K562 (cell line): ENCODE data around the gene FEV. TPM values are rescaled to one million over a fixed set of nuclear protein-coding genes. Genes with fewer than 3 reads are reported as not detected.

Source experiments
- ATAC-seq: fragments of 200-7000 bp; cut with Tn5 transposase; 3 replicates; pipeline ENCODE4 v1.9.1; 2020; ENCODE audit warnings: moderate library complexity
- BruUV-seq: library from RNA; stranded (reverse); fragments of 400-500 nt; replicated peaks from 2 replicates; lab custom pipeline; 2021; lab: Mats Ljungman, UMichigan
- CTCF ChIA-PET: fragments of 300-600 bp; formaldehyde crosslinking; extraction: SDS; loops from one replicate; lab custom pipeline; 2021; ENCODE audit warnings: low intra/inter-chr PET ratio; lab: Yijun Ruan, JAX
- POLR2A ChIA-PET: fragments of 300-600, 350-650 bp; sonication (Branson Sonifier 250); formaldehyde crosslinking; extraction: SDS; loops from one replicate; lab custom pipeline; 2021; ENCODE audit warnings: antibody characterized with exemption, inconsistent platforms; lab: Yijun Ruan, JAX
- DNase-seq, 4 experiments: peaks; one replicate each; pipeline versions ENCODE4 v3.0.0 to v3.0.0-alpha.2; 2011 to 2018; ENCODE audit warnings: low spot score in 3 of 4, mixed read lengths in 3 of 4; ENCODE audit errors: extremely low read depth in 1 of 4
- FAIRE-seq: peaks from 2 replicates; lab custom pipeline; 2011; peaks lifted over from hg19 to GRCh38; lab: Jason Lieb, UNC
- H2AFZ ChIP-seq: 2 replicates; pipeline ENCODE4 v1.6.0; 2011; ENCODE audit warnings: low read depth, low read length, control low read depth, inconsistent platforms
- H3K27ac ChIP-seq: fragments of 200-600 bp; 3 replicates; pipeline ENCODE4 v1.8.0; 2011; ENCODE audit warnings: low read depth, mild to moderate bottlenecking, control low read depth, inconsistent platforms, low read length, moderate library complexity, mixed read lengths; ENCODE audit errors: extremely low read depth
- H3K27me3 ChIP-seq, 2 experiments: fragments of 300-600 bp in 1 of 2; 2 replicates in 1 of 2; 3 replicates in 1 of 2; pipeline versions ENCODE4 v1.6.0 to v1.8.0; 2011; ENCODE audit warnings: inconsistent platforms in 2 of 2, low read length in 2 of 2, mild to moderate bottlenecking in 1 of 2, mixed read lengths in 1 of 2, moderate library complexity in 1 of 2; ENCODE audit not compliant: control insufficient read depth in 2 of 2, insufficient read depth in 2 of 2
- H3K36me3 ChIP-seq: fragments of 300-600 bp; 3 replicates; pipeline ENCODE4 v1.8.0; 2011; ENCODE audit warnings: mild to moderate bottlenecking, low read length, inconsistent platforms; ENCODE audit not compliant: control insufficient read depth, insufficient read depth
- H3K4me1 ChIP-seq, 2 experiments: fragments of 200-600 bp in 1 of 2; replicated peaks in 1 of 2; 2 replicates in 1 of 2; 3 replicates in 1 of 2; pipeline versions ENCODE4 v1.5.1 to v1.8.0; 2011; ENCODE audit warnings: inconsistent platforms in 2 of 2, low read length in 2 of 2, mild to moderate bottlenecking in 1 of 2, mixed read lengths in 1 of 2, moderate library complexity in 1 of 2; ENCODE audit not compliant: control insufficient read depth in 2 of 2, insufficient read depth in 2 of 2
- H3K4me2 ChIP-seq: 2 replicates; pipeline ENCODE4 v1.6.1; 2011; ENCODE audit warnings: low read length, control low read depth, inconsistent platforms, mixed read lengths; ENCODE audit not compliant: insufficient read depth
- H3K4me3 ChIP-seq: fragments of 200-600 bp; sonication (generic), shearing (Covaris generic); 2 replicates; pipeline ENCODE4 v1.5.1; 2016; ENCODE audit warnings: control low read depth, inconsistent platforms
- H3K79me2 ChIP-seq: fragments of 200-600 bp; 3 replicates; pipeline ENCODE4 v1.8.0; 2011; ENCODE audit warnings: low read length, inconsistent platforms; ENCODE audit not compliant: control insufficient read depth, insufficient read depth
- H3K9ac ChIP-seq, 2 experiments: 2 replicates each; pipeline versions ENCODE4 v1.6.0 to v1.6.1; 2011; ENCODE audit warnings: low read depth in 2 of 2, low read length in 2 of 2, control low read depth in 1 of 2, inconsistent platforms in 1 of 2, mild to moderate bottlenecking in 1 of 2, mixed read lengths in 1 of 2; ENCODE audit not compliant: insufficient read depth in 1 of 2
- H3K9me1 ChIP-seq: one replicate; pipeline ENCODE4 v1.6.0; 2011; ENCODE audit warnings: inconsistent platforms, mild to moderate bottlenecking, low read length, moderate library complexity; ENCODE audit not compliant: control insufficient read depth, insufficient read depth
- H3K9me3 ChIP-seq: replicated peaks from 2 replicates; pipeline ENCODE4 v1.5.1; 2011; ENCODE audit warnings: low read depth, low read length, inconsistent platforms; ENCODE audit not compliant: control insufficient read depth, insufficient read depth
- H4K20me1 ChIP-seq: replicated peaks from 2 replicates; pipeline ENCODE4 v1.6.1; 2011; ENCODE audit warnings: low read length, inconsistent platforms, mixed read lengths; ENCODE audit not compliant: control insufficient read depth, insufficient read depth
- DACH1 ChIP-seq: fragments of 450-650 bp; IDR thresholded peaks from 2 replicates; pipeline ENCODE4 v1.6.1; 2018; ENCODE audit not compliant: partially characterized antibody
- HNRNPH1 ChIP-seq: fragments of 200-400 bp; formaldehyde crosslinking; optimal IDR thresholded peaks from 2 replicates; pipeline ENCODE3; 2017; ENCODE audit warnings: low read depth, mild to moderate bottlenecking, low read length, moderate library complexity
- MECOM ChIP-seq: fragments of 250-450 bp; sonication (Bioruptor Pico); IDR thresholded peaks from 2 replicates; pipeline ENCODE4 v1.8.0; 2022; ENCODE audit warnings: inconsistent platforms
- NCOA2 ChIP-seq, 2 experiments: fragments of 450-650 bp; IDR thresholded peaks; 2 replicates each; pipeline ENCODE4 v1.6.1; 2018; ENCODE audit warnings: mild to moderate bottlenecking in 2 of 2, moderate library complexity in 1 of 2; ENCODE audit not compliant: partially characterized antibody in 2 of 2
- NR2F6 ChIP-seq: fragments of 450-650 bp; formaldehyde crosslinking; IDR thresholded peaks from 2 replicates; pipeline ENCODE4 v1.4.0; 2020; ENCODE audit warnings: mild to moderate bottlenecking
- SP2 ChIP-seq: IDR thresholded peaks from 2 replicates; pipeline ENCODE4 v1.6.1; 2011; ENCODE audit warnings: mild to moderate bottlenecking, low read depth, low read length, moderate library complexity; ENCODE audit not compliant: poor library complexity, severe bottlenecking; ENCODE audit errors: extremely low read depth
- TRIM25 ChIP-seq: fragments of 450-650 bp; IDR thresholded peaks from 2 replicates; pipeline ENCODE4 v1.7.0; 2016; ENCODE audit warnings: borderline replicate concordance
- ZBTB40 ChIP-seq, 2 experiments: fragments of 450-650 bp in 1 of 2; sonication (generic) in 1 of 2; formaldehyde crosslinking in 1 of 2; IDR thresholded peaks; 2 replicates each; pipeline versions ENCODE4 v1.7.1 to v1.9.0; 2016 to 2022; ENCODE audit warnings: inconsistent platforms in 1 of 2, mild to moderate bottlenecking in 1 of 2, missing genetic modification reagents in 1 of 2
- ZNF133 ChIP-seq: fragments of 250-450 bp; sonication (Bioruptor Pico); IDR thresholded peaks from 2 replicates; pipeline ENCODE4 v1.4.0; 2020; ENCODE audit warnings: mild to moderate bottlenecking
- ZNF143 ChIP-seq: sonication (generic); formaldehyde crosslinking; IDR thresholded peaks from 2 replicates; pipeline ENCODE4 v1.9.0; 2022; ENCODE audit warnings: mild to moderate bottlenecking, missing genetic modification reagents
- WGBS: fragments of 100-300 bp; shearing (Covaris generic); methylation state at CpG from one replicate; pipeline ENCODE4 v1.1.6; 2016; ENCODE audit warnings: low coverage, mixed read lengths; ENCODE audit not compliant: insufficient coverage; ENCODE audit errors: missing lambda C conversion rate; 5-methylcytosine and 5-hydroxymethylcytosine counted together
- in situ Hi-C: fragments of 300-500 bp; cut with MboI; formaldehyde crosslinking; loops from 4 replicates; pipeline ENCODE4 v1.15.0; 2018; ENCODE audit warnings: inconsistent platforms, mixed read lengths
- intact Hi-C: fragments of 100-400 bp; cut with micrococcal nuclease; formaldehyde crosslinking; loops from 2 replicates; pipeline ENCODE4 v1.14.2; 2022
- polyA plus RNA-seq, 8 experiments: library from polyadenylated mRNA; depleted of rRNA in 4 of 8; stranded (reverse) in 5 of 8; unstranded in 3 of 8; fragments of >200 nt; fragmentation: Nextera tagmentation in 2 of 8; fragmentation: Illumina TruSeq in 1 of 8; extraction: Ambion mirVana in 2 of 8; extraction: Trizol in 1 of 8; gene quantifications; 2 replicates each; pipeline versions ENCODE4 v1.2.1 to v1.2.3, GENCODE V29; 2011 to 2014; ENCODE audit warnings: inconsistent platforms in 1 of 8, missing spikeins in 1 of 8
- total RNA-seq, 7 experiments: library from RNA; depleted of rRNA in 6 of 7; stranded (reverse); fragments of >200 nt in 6 of 7; fragmentation: Illumina TruSeq in 2 of 7; extraction: Trizol in 2 of 7; gene quantifications; 2 replicates each; pipeline versions ENCODE4 v1.2.1 to v1.2.3, GENCODE V29; 2011 to 2021; ENCODE audit warnings: low replicate concordance in 1 of 7

FEV gene
- total and polyA plus RNA-seq, 9 of the 15 experiments (the other 6 are each of a cell fraction or from before 2014, with no cell fraction given) = 0.08 to 1.6 (median 0.62) TPM; not detected in 1

- no peak for DNase-seq
- Histone ChIP-seq H3K4me1 (peaks cover 0 to 4% of the 10 kb centered on the region in 2 experiments; a peak in 1 of 5 replicates), H2AFZ (no peak overlapping the region), H3K9me1 (no peaks in the 10 kb centered on the region), H3K79me2 (no peaks in the 10 kb centered on the region), H3K9me3 (no peaks in the 10 kb centered on the region), H3K4me3 (no peak overlapping the region), H4K20me1 (no peaks in the 10 kb centered on the region; the same call in 1 of the 2 replicates), H3K36me3 (no peaks in the 10 kb centered on the region), H3K4me2 (no peak overlapping the region), H3K9ac (no peak overlapping the region), H3K27ac (no peak overlapping the region), H3K27me3 (peaks cover 5 to 46% of the 10 kb centered on the region in 2 experiments; a peak in 4 of 5 replicates)
- no peak for FAIRE-seq
- ChIA-PET CTCF (no interaction called here), POLR2A (interaction anchor here (0.7 to 1.1 kb wide), 2 partner anchors 10 to 14 kb away, joined by 3 read pairs; no protein-coding TSS in a partner anchor)
- in situ Hi-C loops = no loop called here
- 7% methylated on average over 19 of the region's 23 CpGs for WGBS
- BruUV-seq = no TSS peak
- no peak for ATAC-seq
- intact Hi-C loops = no loop called here
- TF ChIP-seq NR2F6 (CRISPR knock-in tag) (no peak), SP2 (no peak), ZNF133 (CRISPR knock-in tag) (no peak), NCOA2 (IDR thresholded peaks at IDR 0.05; ENCODE audit: partially characterized antibody in 2 of 2) (no peak), MECOM (CRISPR knock-in tag) (no peak), ZNF143 (no peak), HNRNPH1 (no peak), ZBTB40 (IDR thresholded peaks at IDR 0.05) (no peak), ZBTB40 (CRISPR knock-in tag; IDR thresholded peaks at IDR 0.05) (no peak), DACH1 (no peak), TRIM25 (no peak)
Measured at GRCh38 chr2:219032051-219032745, 47.2 kb upstream of the FEV start.
